Measurements from ENCODE around the gene INPP5B.
A peak's percentile ranks its signal among the peaks of the same experiment; 100 is the strongest.
"Not testable (repeated sequence)": the region's sequence is repeated elsewhere in the genome, so short reads cannot be mapped to it uniquely, and the experiment has no call there.

Gene INPP5B

GRCh38 chr1:37910886-37911285 lies 36.0 kb downstream of the INPP5B start:
- not testable (repeated sequence) for DNase-seq

GRCh38 chr1:37908531-37908930 lies 38.3 kb downstream of the INPP5B start:
- DNase-seq, result not testable (repeated sequence)

GRCh38 chr1:37907416-37908125 lies 39.3 kb downstream of the INPP5B start:
- DNase-seq, result not testable (repeated sequence)

- DNase-seq, result not testable (repeated sequence)
Measured at GRCh38 chr1:37906591-37906990, 40.3 kb downstream of the INPP5B start.

- no peak for DNase-seq
Measured at GRCh38 chr1:37905727-37906126, 41.1 kb downstream of the INPP5B start.

GRCh38 chr1:37903921-37904320 lies 42.9 kb downstream of the INPP5B start:
- not testable (repeated sequence) for DNase-seq

- no peak for DNase-seq
Measured at GRCh38 chr1:37902983-37903382, 43.9 kb downstream of the INPP5B start.

- DNase-seq, result no peak
Measured at GRCh38 chr1:37901893-37902225, 45.0 kb downstream of the INPP5B start.

GRCh38 chr1:37901191-37901892 lies 45.5 kb downstream of the INPP5B start:
- DNase-seq, result no peak

GRCh38 chr1:37897563-37897962 lies 49.3 kb downstream of the INPP5B start:
- not testable (repeated sequence) for DNase-seq

- DNase-seq, result no peak
Measured at GRCh38 chr1:37893673-37894072, 53.2 kb downstream of the INPP5B start.

GRCh38 chr1:37892151-37893047 lies 54.5 kb downstream of the INPP5B start:
- no peak for DNase-seq

- DNase-seq, result peak; percentile 67
Measured at GRCh38 chr1:37890378-37891014, 56.4 kb downstream of the INPP5B start.

GRCh38 chr1:37888022-37888700 lies 58.7 kb downstream of the INPP5B start:
- no peak for DNase-seq

GRCh38 chr1:37884145-37884544 lies 62.7 kb downstream of the INPP5B start:
- no peak for DNase-seq

- DNase-seq, result no peak
Measured at GRCh38 chr1:37883671-37884070, 63.2 kb downstream of the INPP5B start.

GRCh38 chr1:37879865-37880264 lies 67.0 kb downstream of the INPP5B start:
- DNase-seq, result no peak

- no peak for DNase-seq
Measured at GRCh38 chr1:37878071-37878470, 68.8 kb downstream of the INPP5B start.

GRCh38 chr1:37875833-37876232 lies 71.0 kb downstream of the INPP5B start:
- no peak for DNase-seq

GRCh38 chr1:37872692-37873091 lies 74.2 kb downstream of the INPP5B start:
- no peak for DNase-seq

GRCh38 chr1:37868466-37868865 lies 78.4 kb downstream of the INPP5B start:
- no peak for DNase-seq

- DNase-seq, result no peak
Measured at GRCh38 chr1:37867784-37868183, 79.1 kb downstream of the INPP5B start.

Data from NCI-H510A (cell line).